ENCODE measurements around the gene RIMBP2. TPM values are rescaled to one million over a fixed set of nuclear protein-coding genes. Genes with fewer than 3 reads are reported as not detected.

The RIMBP2 gene
- total and polyA plus RNA-seq, 2 donors = 1.3 to 2.7 TPM

DNA sequence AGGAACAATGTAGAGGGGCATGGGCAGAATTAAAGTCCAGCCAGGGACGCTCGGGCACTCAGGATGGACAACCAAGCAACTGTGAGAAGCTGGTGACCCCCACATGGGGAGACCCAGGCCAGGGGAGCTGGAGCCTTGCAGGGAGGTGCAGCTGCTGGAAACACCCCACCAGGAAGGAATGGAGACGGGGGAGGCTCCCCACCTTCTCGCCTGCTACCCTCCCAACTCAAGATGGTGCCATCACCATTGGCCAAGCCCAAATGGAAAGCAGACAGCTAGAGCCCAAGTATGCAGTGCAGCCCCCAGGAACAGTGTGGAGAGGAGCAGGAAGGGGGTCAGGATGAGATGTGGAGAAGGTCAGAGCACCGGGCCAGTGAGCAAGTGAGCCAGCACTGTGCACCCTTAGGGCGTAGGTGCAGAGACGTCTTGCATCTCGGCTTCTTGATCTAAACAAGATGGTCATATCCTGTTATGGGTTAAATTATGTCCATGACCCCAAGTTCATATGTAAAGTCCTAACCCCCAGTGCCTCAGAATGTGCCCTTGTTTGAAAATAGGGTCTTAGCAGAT lies 159.5 kb downstream of the RIMBP2 start:
- no peak overlapping the region for H3K4me3 ChIP-seq (ENCODE audit: low read depth, low read length)
- no peaks in the 10 kb centered on the region for H3K36me3 ChIP-seq (ENCODE audit: insufficient read depth)
- H3K27ac ChIP-seq (ENCODE audit: low read depth) = no peak overlapping the region
- no peaks in the 10 kb centered on the region for H3K4me1 ChIP-seq (ENCODE audit: insufficient read depth)
- DNase-seq (ENCODE audit: extremely low spot score) = no peak
- 80% methylated on average over 8 of the region's 8 CpGs for WGBS

DNA sequence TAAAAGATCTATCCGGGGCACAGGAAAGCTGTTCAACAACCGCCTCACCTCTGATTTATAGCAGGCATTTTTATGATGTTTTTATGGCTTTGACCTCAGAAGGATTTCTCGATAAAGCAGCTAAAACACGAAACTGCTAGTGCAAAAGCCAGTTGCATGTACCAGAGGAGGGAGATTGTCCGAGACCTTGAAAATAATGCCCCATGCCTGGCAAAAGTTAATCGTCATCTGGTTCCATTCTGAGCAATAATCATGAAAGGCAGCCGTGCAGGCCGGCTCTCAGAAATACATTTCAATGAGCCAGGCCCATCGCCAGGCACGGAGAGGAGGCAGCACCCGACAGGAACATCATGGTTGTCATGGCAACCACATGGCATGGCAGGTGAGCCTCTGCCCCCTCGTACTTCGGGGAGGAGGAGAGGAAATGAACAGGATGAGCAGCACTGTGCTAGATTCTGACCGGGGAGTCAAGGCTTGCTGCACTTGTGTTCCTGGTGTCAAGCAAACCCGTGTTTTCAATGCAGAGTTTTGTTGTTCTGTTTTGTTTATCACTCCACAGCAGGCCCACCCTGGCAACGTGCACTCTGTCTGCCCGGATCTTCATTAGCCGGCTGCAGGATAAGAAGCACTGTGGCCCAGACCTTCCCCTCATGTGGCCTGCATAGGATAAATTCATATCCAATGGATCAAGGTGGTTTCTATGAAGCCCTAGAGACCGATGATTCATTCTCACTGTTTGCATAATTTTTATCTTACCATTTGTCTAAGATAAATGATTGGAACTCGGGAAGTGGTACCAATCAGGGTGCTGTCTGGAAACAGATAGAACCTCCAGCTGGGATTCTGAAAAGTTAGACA lies 160.2 kb downstream of the RIMBP2 start:
- no peaks in the 10 kb centered on the region for H3K36me3 ChIP-seq (ENCODE audit: insufficient read depth)
- no peak overlapping the region for H3K4me3 ChIP-seq (ENCODE audit: low read depth, low read length)
- no peaks in the 10 kb centered on the region for H3K4me1 ChIP-seq (ENCODE audit: insufficient read depth)
- DNase-seq (ENCODE audit: extremely low spot score) = no peak
- no peak overlapping the region for H3K27ac ChIP-seq (ENCODE audit: low read depth)
- 30% methylated on average over 20 of the region's 20 CpGs for WGBS

DNA sequence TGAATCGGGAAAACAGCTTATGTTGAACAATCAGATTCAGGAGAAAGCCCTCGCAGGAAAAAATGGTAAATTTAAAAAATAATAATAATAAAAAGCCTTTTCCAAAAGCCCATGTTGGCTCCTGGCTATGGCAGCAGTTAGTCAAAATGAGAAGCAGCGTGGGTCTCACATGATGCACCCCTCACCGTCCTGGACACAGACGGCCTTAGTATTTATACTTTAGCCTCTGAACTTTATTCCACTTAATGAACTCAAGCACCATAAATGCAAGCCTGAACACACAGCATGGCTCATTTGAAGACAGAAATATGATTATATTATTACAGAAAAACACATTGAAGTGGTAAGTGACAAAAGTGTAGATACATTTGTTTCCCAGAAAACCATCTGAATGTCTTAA lies 160.9 kb downstream of the RIMBP2 start:
- DNase-seq (ENCODE audit: extremely low spot score) = no peak
- H3K27ac ChIP-seq (ENCODE audit: low read depth) = no peak overlapping the region
- 46% methylated on average over 5 of the region's 5 CpGs for WGBS
- no peak overlapping the region for H3K4me3 ChIP-seq (ENCODE audit: low read depth, low read length)
- H3K36me3 ChIP-seq (ENCODE audit: insufficient read depth) = no peaks in the 10 kb centered on the region
- H3K4me1 ChIP-seq (ENCODE audit: insufficient read depth) = no peaks in the 10 kb centered on the region

DNA sequence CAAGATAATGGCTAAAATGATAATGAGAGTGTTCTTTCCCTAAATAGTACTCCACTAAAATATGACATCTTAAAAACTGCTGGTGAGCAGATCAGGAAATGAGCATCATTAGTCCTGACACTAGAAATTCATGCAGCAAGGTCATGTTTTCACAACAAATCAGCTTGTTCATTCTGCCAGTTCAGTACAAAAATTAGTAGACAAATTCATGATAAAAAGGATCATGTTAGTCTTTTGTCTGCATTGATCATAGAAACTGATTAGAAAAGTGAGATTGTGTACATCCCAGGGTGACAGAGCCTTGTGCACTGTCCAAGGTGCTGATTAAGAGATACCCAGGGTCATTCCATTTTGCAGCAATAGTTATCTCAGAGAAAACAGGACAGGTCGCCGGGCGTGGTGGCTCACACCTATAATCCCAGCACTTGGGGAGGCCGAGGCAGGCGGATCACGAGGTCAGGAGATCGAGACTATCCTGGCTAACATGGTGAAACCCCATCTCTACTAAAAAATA lies 163.6 kb downstream of the RIMBP2 start:
- Histone ChIP-seq H3K27ac (ENCODE audit: low read depth) (no peak overlapping the region), H3K36me3 (ENCODE audit: insufficient read depth) (no peaks in the 10 kb centered on the region), H3K4me3 (ENCODE audit: low read depth, low read length) (no peak overlapping the region), H3K4me1 (ENCODE audit: insufficient read depth) (no peaks in the 10 kb centered on the region)
- WGBS = 78% methylated on average over 7 of the region's 7 CpGs
- no peak for DNase-seq (ENCODE audit: extremely low spot score)

DNA sequence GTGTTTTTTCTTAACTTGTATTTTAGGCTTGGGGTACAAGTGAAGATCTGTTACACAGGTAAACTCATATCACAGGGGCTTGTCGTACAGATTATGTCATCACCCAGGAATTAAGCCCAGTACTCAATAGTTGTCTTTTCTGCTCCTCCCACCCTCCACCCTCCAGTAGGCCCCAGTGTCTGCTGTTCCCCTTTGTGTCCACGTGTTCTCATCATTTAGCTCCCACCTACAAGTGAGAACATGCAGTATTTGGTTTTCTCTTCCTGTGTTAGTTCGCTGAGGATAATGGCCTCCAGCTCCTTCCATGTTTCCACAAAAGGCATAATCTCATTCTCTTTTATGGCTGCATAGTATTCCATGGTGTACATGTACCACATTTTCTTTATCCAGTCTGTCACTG lies 166.7 kb downstream of the RIMBP2 start:
- DNase-seq (ENCODE audit: extremely low spot score) = no peak
- Histone ChIP-seq H3K36me3 (ENCODE audit: insufficient read depth) (no peaks in the 10 kb centered on the region), H3K4me3 (ENCODE audit: low read depth, low read length) (no peak overlapping the region), H3K27ac (ENCODE audit: low read depth) (no peak overlapping the region), H3K4me1 (ENCODE audit: insufficient read depth) (no peaks in the 10 kb centered on the region)
- WGBS = 73% methylated on average over 3 of the region's 3 CpGs

DNA sequence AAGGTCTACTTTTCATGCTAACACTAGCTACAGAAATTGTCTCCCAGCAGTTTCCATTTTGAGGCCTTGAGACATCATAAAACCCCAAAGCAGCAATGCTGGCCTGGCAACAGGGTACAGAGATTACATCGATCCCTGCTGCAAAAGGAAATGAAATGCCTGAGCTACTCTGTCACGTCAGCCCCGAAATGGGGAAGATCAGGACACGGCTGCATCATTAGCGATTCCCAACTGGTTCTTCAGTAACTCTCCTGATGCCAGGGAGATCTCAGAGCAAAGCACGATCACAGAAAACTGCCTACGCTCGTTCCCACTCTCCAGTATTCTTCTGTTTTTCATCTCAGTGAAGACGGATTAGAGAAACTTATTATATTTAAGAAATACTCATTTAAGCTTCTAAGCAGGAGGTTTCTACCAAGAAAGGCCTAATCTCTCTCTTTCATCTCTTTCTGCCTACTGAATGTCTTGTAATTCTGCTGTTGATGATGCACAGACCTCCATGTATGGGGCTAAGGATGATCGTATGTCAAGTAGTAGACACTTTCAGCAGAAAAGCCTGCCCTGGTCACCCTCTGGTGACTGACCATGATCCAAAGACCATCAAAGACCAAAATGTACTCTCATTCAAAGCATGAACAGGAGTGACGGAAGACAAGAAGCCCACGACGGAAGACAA lies 168.5 kb downstream of the RIMBP2 start:
- H3K4me1 ChIP-seq (ENCODE audit: insufficient read depth) = no peaks in the 10 kb centered on the region
- DNase-seq (ENCODE audit: extremely low spot score) = no peak
- no peak overlapping the region for H3K4me3 ChIP-seq (ENCODE audit: low read depth, low read length)
- WGBS = 76% methylated on average over 13 of the region's 13 CpGs
- H3K27ac ChIP-seq (ENCODE audit: low read depth) = no peak overlapping the region
- H3K36me3 ChIP-seq (ENCODE audit: insufficient read depth) = no peaks in the 10 kb centered on the region

DNA sequence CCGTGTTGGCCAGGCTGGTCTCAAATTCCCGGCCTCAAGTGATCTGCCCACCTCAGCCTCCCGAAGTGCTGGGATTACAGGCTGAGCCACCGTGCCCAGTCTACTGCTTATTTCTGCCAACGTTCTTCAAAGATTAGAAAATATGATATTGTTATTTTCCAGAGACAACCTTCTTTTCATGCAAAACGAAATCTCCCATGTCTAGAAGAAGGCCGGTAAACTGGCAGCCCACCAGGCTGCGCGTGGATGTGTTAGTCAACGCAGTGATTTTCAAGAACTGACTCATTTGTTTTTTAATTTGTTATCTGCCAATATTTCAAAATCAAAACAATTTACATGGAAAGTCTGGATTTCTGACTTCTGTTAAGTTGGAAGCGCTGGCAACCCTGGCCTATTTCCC lies 169.6 kb downstream of the RIMBP2 start:
- 88% methylated on average over 11 of the region's 11 CpGs for WGBS
- H3K27ac ChIP-seq (ENCODE audit: low read depth) = no peak overlapping the region
- no peak for DNase-seq (ENCODE audit: extremely low spot score)
- no peaks in the 10 kb centered on the region for H3K4me1 ChIP-seq (ENCODE audit: insufficient read depth)
- no peaks in the 10 kb centered on the region for H3K36me3 ChIP-seq (ENCODE audit: insufficient read depth)
- H3K4me3 ChIP-seq (ENCODE audit: low read depth, low read length) = no peak overlapping the region

DNA sequence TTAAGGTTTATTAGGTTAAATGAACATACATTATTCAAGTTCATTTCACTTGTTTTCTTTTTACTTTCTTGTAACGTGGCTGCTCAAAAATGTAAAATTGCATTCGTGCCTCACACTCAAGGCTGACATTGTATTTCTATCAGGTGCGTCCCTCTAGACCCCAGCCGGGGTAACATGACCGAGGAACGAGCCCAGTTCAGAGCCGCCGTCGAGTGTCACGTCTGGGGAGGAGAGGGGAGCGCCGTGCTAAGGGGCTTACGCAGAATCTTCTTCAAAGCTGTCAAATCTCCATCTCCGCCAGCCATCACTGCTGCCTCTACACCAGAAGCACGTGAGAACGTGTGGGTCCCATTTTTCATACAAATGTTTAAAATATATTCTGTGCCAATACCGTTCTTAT lies 170.6 kb downstream of the RIMBP2 start:
- WGBS = 67% methylated on average over 17 of the region's 17 CpGs
- no peak overlapping the region for H3K4me3 ChIP-seq (ENCODE audit: low read depth, low read length)
- H3K4me1 ChIP-seq (ENCODE audit: insufficient read depth) = no peaks in the 10 kb centered on the region
- no peak for DNase-seq (ENCODE audit: extremely low spot score)
- no peaks in the 10 kb centered on the region for H3K36me3 ChIP-seq (ENCODE audit: insufficient read depth)
- no peak overlapping the region for H3K27ac ChIP-seq (ENCODE audit: low read depth)

DNA sequence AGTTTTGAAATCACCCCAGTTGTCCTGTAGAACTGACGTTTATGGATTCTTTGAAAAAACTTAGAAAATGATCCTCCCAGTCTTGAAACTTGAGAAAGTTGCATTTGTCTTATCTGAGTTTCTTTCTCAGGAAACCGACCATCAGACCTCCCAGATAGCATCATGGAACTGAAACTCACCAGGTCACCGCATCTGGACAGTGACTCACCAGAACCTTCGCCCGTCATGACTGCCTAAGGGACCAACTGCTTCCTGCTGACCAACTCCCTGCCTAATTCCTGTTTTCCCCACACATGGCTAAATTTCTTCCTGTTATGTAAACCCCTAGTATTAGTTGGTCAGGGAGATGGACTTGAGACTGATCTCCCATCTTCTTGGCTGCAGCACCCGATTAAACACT lies 175.7 kb downstream of the RIMBP2 start:
- Histone ChIP-seq H3K27ac (ENCODE audit: low read depth) (no peak overlapping the region), H3K36me3 (ENCODE audit: insufficient read depth) (no peaks in the 10 kb centered on the region), H3K4me3 (ENCODE audit: low read depth, low read length) (no peak overlapping the region), H3K4me1 (ENCODE audit: insufficient read depth) (no peaks in the 10 kb centered on the region)
- 79% methylated on average over 6 of the region's 6 CpGs for WGBS
- no peak for DNase-seq (ENCODE audit: extremely low spot score)

DNA sequence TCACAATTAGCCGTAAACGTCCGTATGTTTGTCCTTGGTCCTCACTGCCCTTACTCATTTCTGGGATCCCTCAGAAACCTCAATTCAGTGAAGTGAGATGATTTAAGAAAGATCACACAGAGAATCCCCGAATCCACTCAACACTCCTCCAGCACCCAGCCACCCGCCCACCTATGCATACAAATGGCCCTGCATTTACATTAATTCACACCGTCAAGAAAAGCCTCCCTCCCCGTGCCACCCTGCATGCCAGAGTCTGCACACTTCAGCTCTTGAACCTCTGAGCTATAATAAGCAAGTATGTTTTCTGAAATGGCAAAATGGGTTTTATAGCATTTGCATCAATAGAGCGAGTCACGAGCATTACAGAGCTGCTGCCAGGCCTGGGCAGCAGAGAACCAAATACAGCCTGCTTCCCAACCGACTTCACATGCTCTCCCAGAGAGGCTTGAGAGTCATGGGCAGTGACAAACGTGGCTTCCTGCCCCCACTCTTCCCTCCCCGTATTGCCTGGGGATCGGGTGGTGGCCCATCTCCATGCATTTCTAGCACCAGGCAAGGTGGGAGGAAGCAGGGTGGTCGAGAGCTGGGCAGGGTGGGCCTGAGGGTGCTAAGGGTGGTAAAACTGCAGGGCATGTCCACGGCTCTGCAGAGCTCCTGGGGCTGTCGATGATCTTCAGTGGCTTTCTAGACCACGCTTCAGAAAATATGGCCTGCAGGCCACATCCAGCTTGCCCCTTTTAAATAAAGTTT lies 177.6 kb downstream of the RIMBP2 start:
- no peak overlapping the region for H3K27ac ChIP-seq (ENCODE audit: low read depth)
- H3K4me1 ChIP-seq (ENCODE audit: insufficient read depth) = no peaks in the 10 kb centered on the region
- H3K36me3 ChIP-seq (ENCODE audit: insufficient read depth) = no peaks in the 10 kb centered on the region
- no peak overlapping the region for H3K4me3 ChIP-seq (ENCODE audit: low read depth, low read length)
- 60% methylated on average over 17 of the region's 17 CpGs for WGBS
- no peak for DNase-seq (ENCODE audit: extremely low spot score)

DNA sequence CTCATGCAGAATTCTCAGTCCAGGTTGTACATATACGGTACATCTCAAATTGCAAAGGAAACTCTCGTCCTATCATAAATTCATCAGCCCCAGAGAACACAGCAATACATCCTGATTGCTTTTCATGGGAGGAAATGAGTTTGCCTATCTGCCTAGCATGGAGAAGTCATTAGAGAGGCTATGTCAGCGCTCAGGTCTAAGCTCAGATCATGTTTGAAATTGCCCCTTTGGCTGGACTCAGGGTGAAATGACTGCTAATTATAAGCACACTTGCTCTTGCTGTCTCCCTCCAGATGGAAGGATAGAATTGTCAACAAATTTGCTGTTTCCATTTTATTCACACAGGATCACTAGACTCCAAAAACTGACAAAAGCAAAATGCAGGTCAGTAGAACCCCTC lies 178.4 kb downstream of the RIMBP2 start:
- DNase-seq (ENCODE audit: extremely low spot score) = no peak
- Histone ChIP-seq H3K36me3 (ENCODE audit: insufficient read depth) (no peaks in the 10 kb centered on the region), H3K4me3 (ENCODE audit: low read depth, low read length) (no peak overlapping the region), H3K4me1 (ENCODE audit: insufficient read depth) (no peaks in the 10 kb centered on the region), H3K27ac (ENCODE audit: low read depth) (no peak overlapping the region)
- WGBS = 66% methylated on average over 3 of the region's 3 CpGs

DNA sequence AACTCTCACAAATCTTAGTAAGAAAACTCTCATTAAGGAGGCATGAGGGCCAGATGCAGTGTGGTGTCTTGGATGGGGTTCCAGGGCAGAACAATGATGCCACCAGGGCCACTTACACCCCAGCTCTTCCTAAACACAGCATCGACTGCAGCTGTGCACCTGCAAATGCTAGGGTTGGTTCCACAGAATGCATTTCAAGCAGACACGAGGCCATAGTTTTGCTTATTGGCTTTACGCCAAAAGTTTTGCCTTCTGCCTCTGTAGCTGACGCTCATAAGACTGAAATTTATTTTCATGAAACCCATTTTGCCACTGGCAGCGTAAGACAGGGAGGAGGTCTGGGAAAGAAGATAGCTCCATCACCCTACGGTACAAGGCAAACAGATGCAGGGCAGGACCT lies 179.0 kb downstream of the RIMBP2 start:
- Histone ChIP-seq H3K4me3 (ENCODE audit: low read depth, low read length) (no peak overlapping the region), H3K4me1 (ENCODE audit: insufficient read depth) (no peaks in the 10 kb centered on the region), H3K36me3 (ENCODE audit: insufficient read depth) (no peaks in the 10 kb centered on the region), H3K27ac (ENCODE audit: low read depth) (no peak overlapping the region)
- no peak for DNase-seq (ENCODE audit: extremely low spot score)
- WGBS = 70% methylated on average over 6 of the region's 6 CpGs

DNA sequence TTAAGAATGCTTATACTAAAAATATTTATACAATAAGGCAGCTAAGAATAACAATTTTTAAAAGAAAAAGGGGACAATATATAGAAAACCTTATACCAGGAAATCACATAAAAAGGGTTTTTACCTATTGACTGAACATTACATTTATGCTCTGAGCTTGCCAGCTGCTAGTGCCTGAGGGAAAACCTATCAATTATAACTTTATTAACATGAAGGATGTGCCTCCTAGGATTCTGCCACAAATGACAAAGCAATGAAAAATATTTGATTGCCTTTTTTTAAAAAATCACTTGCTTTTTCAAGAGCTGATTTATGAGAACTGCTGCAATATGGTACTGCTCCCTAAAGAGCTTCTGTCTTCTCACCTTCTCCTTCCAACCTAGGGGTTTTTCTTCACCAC lies 185.7 kb downstream of the RIMBP2 start:
- Histone ChIP-seq H3K27ac (ENCODE audit: low read depth) (no peak overlapping the region), H3K4me3 (ENCODE audit: low read depth, low read length) (no peak overlapping the region), H3K36me3 (ENCODE audit: insufficient read depth) (no peaks in the 10 kb centered on the region), H3K4me1 (ENCODE audit: insufficient read depth) (no peaks in the 10 kb centered on the region)
- DNase-seq (ENCODE audit: extremely low spot score) = no peak

Measured in urinary bladder (tissue), 4 donors.